Measurements from ENCODE around the gene SEC24C.

GRCh38 chr10:73800560-73801252, 56.5 kb downstream of the SEC24C start:
- TF ChIP-seq CTCF (IDR thresholded peaks at IDR 0.05) (no peak), POLR2A (IDR thresholded peaks at IDR 0.05; ENCODE audit: low read depth) (no peak), POLR2AphosphoS5 (IDR thresholded peaks at IDR 0.05) (no peak), EP300 (IDR thresholded peaks at IDR 0.05) (no peak)

All from esophagus muscularis mucosa (tissue), 4 donors.